GM12875 (cell line): Measurements from ENCODE around the gene LRRFIP2.

Source experiments
- H3K4me3 ChIP-seq: one replicate; pipeline ENCODE4 v1.5.1; 2011; ENCODE audit warnings: low read depth, low read length, control low read depth
- CTCF ChIP-seq: IDR thresholded peaks from 2 replicates; pipeline ENCODE4 v1.5.1; 2011; ENCODE audit warnings: low read depth, mild to moderate bottlenecking, control low read depth, inconsistent platforms, low read length, moderate library complexity, borderline replicate concordance; ENCODE audit not compliant: insufficient read depth

Gene LRRFIP2

GRCh38 chr3:37015642-37016041, 158.7 kb downstream of the LRRFIP2 start:
- TF ChIP-seq CTCF: no peak
- H3K4me3 ChIP-seq: no peak overlapping the region

GRCh38 chr3:37014620-37015019, 159.8 kb downstream of the LRRFIP2 start:
- no peak overlapping the region for H3K4me3 ChIP-seq
- no peak for TF ChIP-seq CTCF
